IPS-15b (cell line): ENCODE data around the gene CTSD.

ENCODE experiments used
- H3K27me3 ChIP-seq: one replicate; pipeline ENCODE4 v1.6.1; 2013; ENCODE audit warnings: low read length; ENCODE audit not compliant: control insufficient read depth, insufficient read depth
- H3K36me3 ChIP-seq: one replicate; pipeline ENCODE4 v1.6.1; 2013; ENCODE audit warnings: low read length; ENCODE audit not compliant: control insufficient read depth, insufficient read depth
- H3K4me1 ChIP-seq: one replicate; pipeline ENCODE4 v1.6.1; 2013; ENCODE audit warnings: mild to moderate bottlenecking, low read length; ENCODE audit not compliant: control insufficient read depth, insufficient read depth
- H3K4me3 ChIP-seq: one replicate; pipeline ENCODE4 v1.5.1; 2013; ENCODE audit warnings: low read depth, low read length
- H3K9ac ChIP-seq: one replicate; pipeline ENCODE4 v1.6.1; 2013; ENCODE audit warnings: low read depth, mild to moderate bottlenecking, low read length
- H3K9me3 ChIP-seq: one replicate; pipeline ENCODE4 v1.6.1; 2013; ENCODE audit warnings: mild to moderate bottlenecking, low read length; ENCODE audit not compliant: control insufficient read depth, insufficient read depth

Gene CTSD

GRCh38 chr11:1756791-1757771 lies 6.6 kb downstream of the CTSD start:
- Histone ChIP-seq H3K4me1 (no peaks in the 10 kb centered on the region), H3K9ac (no peak overlapping the region)

GRCh38 chr11:1755692-1756561 lies 7.8 kb downstream of the CTSD start:
- Histone ChIP-seq H3K4me3 (no peak overlapping the region), H3K4me1 (no peaks in the 10 kb centered on the region), H3K9me3 (no peaks in the 10 kb centered on the region), H3K27me3 (no peaks in the 10 kb centered on the region), H3K9ac (no peak overlapping the region), H3K36me3 (peaks cover 44% of the 10 kb centered on the region)

More at GRCh38 chr11:1756791-1757771, 6.6 kb downstream of the CTSD start:
- Histone ChIP-seq H3K27me3 (no peaks in the 10 kb centered on the region), H3K36me3 (peaks cover 50% of the 10 kb centered on the region), H3K9me3 (no peaks in the 10 kb centered on the region), H3K4me3 (no peak overlapping the region)

DNA sequence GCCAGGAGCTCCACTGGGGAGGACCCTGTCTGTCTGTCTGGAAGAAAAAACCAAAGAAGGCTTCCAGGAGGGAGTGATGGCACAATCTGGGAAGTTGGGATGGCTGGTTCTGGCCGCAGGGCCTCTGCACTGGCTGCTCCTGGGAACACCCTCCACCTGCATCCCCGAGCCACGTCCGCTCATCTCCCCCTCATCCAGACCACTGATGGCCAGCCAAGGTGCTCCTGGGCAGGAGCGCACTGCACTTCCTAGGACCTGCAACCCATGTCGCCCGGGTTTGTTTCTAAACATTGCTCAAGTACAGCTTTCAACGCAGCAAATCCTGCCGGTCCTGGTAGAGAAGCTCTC lies 8.4 kb downstream of the CTSD start:
- Histone ChIP-seq H3K4me1 (no peaks in the 10 kb centered on the region), H3K9me3 (no peaks in the 10 kb centered on the region), H3K9ac (no peak overlapping the region), H3K36me3 (peaks cover 38% of the 10 kb centered on the region), H3K4me3 (no peak overlapping the region), H3K27me3 (peaks cover under 1% of the 10 kb centered on the region)

GRCh38 chr11:1754376-1755150 lies 9.2 kb downstream of the CTSD start:
- H3K9ac ChIP-seq: no peak overlapping the region
- no peaks in the 10 kb centered on the region for H3K9me3 ChIP-seq
- no peaks in the 10 kb centered on the region for H3K4me1 ChIP-seq
- peaks cover 38% of the 10 kb centered on the region for H3K36me3 ChIP-seq
- no peak overlapping the region for H3K4me3 ChIP-seq
- H3K27me3 ChIP-seq: peaks cover 8% of the 10 kb centered on the region

DNA sequence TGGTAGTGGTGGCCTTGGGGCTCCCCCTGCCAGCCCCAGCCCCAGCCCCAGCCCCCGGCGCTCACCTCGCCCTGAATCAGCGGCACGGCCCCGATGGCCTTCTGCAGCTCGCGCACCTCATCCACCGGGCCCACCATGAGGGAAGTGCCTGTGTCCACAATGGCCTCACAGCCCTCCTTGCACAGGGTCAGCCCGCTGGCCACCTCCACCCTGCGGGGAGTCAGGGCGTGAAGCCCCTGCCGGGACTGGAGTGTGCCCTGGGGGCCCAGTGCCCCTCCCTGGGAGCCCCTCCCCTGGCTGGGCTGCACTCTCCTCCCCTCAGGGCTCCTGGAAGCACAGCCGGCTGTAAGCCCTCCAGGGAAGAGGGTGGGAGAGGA lies 9.8 kb downstream of the CTSD start:
- no peak overlapping the region for H3K4me3 ChIP-seq
- H3K9me3 ChIP-seq: no peaks in the 10 kb centered on the region
- no peaks in the 10 kb centered on the region for H3K4me1 ChIP-seq
- peaks cover 11% of the 10 kb centered on the region for H3K27me3 ChIP-seq
- peaks cover 32% of the 10 kb centered on the region for H3K36me3 ChIP-seq
- no peak overlapping the region for H3K9ac ChIP-seq

DNA sequence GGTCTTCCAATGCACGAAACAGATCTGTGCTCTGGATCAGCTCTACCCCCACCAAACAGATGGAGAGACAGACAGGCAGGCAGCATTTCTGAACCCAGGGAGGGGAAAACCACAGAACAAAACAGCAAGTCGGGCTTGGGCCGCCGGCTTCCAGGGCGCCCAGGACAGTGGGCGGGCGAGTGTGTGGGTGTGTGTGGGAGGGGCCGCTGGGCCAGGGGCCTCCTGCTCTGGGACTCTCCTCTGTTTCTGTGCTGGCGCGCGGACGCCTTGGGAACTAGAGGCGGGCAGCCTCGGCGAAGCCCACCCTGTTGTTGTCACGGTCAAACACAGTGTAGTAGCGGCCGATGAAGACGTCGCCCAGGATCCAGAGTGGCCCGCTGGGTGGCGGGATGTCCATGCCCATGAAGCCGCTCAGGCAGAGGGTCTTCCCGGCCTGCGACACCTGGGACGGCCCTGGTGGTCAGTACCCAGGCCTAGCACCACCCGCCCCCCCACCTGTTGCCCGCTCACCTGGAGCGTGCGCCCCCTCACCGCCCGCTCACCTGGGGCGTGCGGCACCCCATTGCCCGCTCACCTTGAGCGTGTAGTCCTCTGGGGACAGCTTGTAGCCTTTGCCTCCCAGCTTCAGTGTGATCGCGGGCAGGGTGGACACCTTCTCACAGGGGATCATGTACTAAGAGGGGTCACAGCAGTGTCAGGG lies 10.3 kb downstream of the CTSD start:
- peaks cover 31% of the 10 kb centered on the region for H3K36me3 ChIP-seq
- H3K4me1 ChIP-seq: no peaks in the 10 kb centered on the region
- H3K9me3 ChIP-seq: no peaks in the 10 kb centered on the region
- H3K4me3 ChIP-seq: no peak overlapping the region
- no peak overlapping the region for H3K9ac ChIP-seq
- peaks cover 16% of the 10 kb centered on the region for H3K27me3 ChIP-seq

DNA sequence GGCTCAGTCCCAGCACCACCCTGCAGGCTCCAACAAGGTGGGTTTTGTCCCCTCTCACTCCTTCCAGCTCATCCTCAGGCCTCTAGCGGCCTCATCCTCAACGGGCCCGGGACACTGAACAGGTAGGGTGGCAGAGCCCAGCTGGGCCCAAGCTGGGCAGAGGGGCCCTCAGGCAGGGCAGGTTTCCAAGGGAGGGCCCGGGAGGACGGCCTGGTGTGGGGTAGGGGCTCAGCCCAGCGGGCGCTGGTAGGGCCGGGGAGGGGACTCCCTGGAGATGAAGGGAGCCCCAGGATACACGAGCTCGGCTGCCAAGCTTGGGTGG lies 10.9 kb downstream of the CTSD start:
- Histone ChIP-seq H3K4me1 (no peaks in the 10 kb centered on the region), H3K36me3 (peaks cover 31% of the 10 kb centered on the region), H3K9ac (no peak overlapping the region), H3K9me3 (no peaks in the 10 kb centered on the region), H3K27me3 (peaks cover 21% of the 10 kb centered on the region), H3K4me3 (no peak overlapping the region)

DNA sequence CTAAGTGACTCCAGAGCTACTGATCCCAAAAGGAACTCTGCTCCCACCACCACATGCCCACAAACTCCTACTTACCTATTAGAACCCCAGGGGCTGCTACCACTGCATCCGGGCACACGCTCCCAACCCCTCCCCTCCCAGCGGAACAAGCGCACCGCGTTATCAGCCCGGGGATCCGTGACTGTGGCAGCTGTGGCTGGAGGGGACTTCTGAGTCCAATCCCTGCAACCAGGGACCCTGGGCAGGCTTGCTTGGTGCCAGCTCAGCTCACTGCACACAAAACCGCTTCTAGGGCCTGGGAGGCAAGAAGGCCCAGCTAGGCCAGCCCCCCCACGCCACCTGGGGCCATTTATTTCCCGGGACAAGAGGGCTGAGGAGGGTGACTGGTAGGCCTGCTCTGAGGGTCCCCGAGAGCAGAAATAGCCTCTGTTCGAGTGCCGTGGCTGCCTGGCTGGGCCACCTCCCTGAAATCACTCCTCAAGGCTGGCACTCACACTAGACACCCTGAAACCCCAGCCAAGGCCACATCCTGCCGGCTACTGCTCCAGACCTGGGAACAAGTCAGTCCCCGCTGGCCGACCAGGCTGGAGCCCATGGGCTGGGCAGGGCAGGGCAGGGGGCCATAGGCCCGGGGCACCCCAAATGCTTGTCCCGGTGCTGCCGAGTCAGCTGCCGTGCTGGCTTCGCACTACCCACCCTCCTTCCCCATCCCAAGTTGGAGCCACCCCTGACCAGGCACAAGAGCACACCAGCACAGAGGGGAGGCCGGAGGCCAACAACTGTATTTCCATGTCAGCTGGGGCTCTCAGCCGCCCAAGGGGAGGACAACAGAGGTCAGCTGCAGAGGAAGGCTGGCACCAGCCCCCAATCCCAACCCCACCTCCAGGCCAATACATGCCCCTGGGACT lies 11.5 kb downstream of the CTSD start:
- H3K27me3 ChIP-seq: peaks cover 24% of the 10 kb centered on the region
- no peak overlapping the region for H3K9ac ChIP-seq
- H3K4me3 ChIP-seq: no peak overlapping the region
- no peaks in the 10 kb centered on the region for H3K4me1 ChIP-seq
- H3K9me3 ChIP-seq: no peaks in the 10 kb centered on the region
- peaks cover 27% of the 10 kb centered on the region for H3K36me3 ChIP-seq

DNA sequence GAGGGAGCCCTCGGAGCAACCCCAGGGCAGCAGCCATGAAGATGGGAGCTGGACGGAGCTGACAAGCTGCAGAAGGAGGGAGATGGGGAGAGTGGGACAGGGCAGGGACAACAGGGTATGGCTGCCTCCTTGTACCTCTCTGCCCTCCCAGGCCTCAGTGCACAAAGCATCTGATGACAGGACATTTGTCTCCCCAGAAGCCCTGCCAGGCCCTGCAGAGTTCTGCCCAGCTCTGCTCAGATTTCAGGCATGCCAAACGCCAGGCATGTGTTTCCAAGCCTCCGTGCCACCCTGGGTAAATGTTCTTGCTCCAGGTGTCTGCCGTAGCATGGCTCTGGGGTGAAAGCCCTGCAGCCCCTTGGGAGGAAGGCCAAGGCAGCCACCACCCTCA lies 12.2 kb downstream of the CTSD start:
- H3K9ac ChIP-seq: no peak overlapping the region
- no peak overlapping the region for H3K4me3 ChIP-seq
- H3K27me3 ChIP-seq: peaks cover 30% of the 10 kb centered on the region
- no peaks in the 10 kb centered on the region for H3K9me3 ChIP-seq
- no peaks in the 10 kb centered on the region for H3K4me1 ChIP-seq
- peaks cover 20% of the 10 kb centered on the region for H3K36me3 ChIP-seq

DNA sequence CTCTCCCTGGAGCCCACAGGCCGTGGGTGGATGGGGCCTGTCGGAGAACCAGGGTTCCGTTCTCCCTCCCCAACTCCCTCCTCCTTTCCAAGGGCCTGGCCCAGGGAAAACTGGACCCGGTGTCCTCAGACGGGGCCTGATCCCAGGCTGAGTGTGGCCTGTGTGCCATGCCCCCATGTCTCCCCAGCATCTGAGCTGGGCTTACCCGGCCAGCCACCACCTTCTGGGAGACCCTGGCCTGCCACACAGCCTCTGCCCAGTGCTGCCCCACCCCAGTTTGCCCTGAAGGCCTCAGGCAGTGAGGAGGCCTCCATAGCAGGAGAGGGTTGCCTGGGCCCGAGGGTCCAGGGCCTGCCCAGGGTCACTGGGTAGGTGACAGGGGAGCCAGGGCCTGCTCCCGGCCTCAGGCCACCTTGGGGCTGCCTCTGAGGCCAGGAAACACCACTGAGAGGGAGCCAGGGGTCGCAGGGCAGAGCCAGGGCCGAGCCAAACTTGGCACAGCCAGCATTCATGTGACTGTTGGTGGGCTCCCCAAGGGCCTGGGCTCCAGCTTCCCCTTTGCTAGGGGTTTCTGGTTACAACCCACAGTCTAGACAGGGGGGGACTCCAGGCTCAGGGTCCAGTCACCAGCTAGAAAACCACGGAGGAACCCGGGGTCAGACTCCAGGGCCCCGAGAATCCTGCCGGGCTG lies 12.7 kb downstream of the CTSD start:
- Histone ChIP-seq H3K4me1 (no peaks in the 10 kb centered on the region), H3K9me3 (no peaks in the 10 kb centered on the region), H3K9ac (no peak overlapping the region), H3K4me3 (no peak overlapping the region), H3K27me3 (peaks cover 30% of the 10 kb centered on the region), H3K36me3 (peaks cover 16% of the 10 kb centered on the region)
